H9 (cell line): ENCODE results near the gene UQCRC1. TPM values are rescaled to one million over a fixed set of nuclear protein-coding genes. Genes with fewer than 3 reads are reported as not detected.

Experiments
- DNase-seq: peaks from one replicate; pipeline ENCODE4 v3.0.0-alpha.2; 2017
- H2AFZ ChIP-seq: one replicate; pipeline ENCODE4 v1.6.1; 2013; ENCODE audit warnings: mild to moderate bottlenecking, low read length, control low read depth, moderate library complexity
- H2AK5ac ChIP-seq: 2 replicates; pipeline ENCODE4 v1.6.1; 2013; ENCODE audit warnings: low read length, control low read depth, mixed read lengths; ENCODE audit not compliant: insufficient read length
- H2BK120ac ChIP-seq: one replicate; pipeline ENCODE4 v1.6.1; 2013; ENCODE audit warnings: low read depth, mild to moderate bottlenecking, low read length, control low read depth, inconsistent platforms; ENCODE audit not compliant: poor library complexity, severe bottlenecking
- H2BK12ac ChIP-seq: 2 replicates; pipeline ENCODE4 v1.6.1; 2013; ENCODE audit warnings: low read length, control low read depth, mixed read lengths, low read depth; ENCODE audit not compliant: insufficient read length
- H2BK15ac ChIP-seq: 2 replicates; pipeline ENCODE4 v1.6.1; 2013; ENCODE audit warnings: low read depth, low read length, control low read depth
- H2BK20ac ChIP-seq: one replicate; pipeline ENCODE4 v1.6.1; 2013; ENCODE audit warnings: low read depth, mild to moderate bottlenecking, low read length, control low read depth, inconsistent platforms; ENCODE audit not compliant: poor library complexity, severe bottlenecking
- H2BK5ac ChIP-seq: 2 replicates; pipeline ENCODE4 v1.6.1; 2013; ENCODE audit warnings: low read length, control low read depth, mixed read lengths; ENCODE audit not compliant: insufficient read length
- H3K14ac ChIP-seq: 2 replicates; pipeline ENCODE4 v1.6.1; 2013; ENCODE audit warnings: low read length, control low read depth; ENCODE audit not compliant: insufficient read depth
- H3K18ac ChIP-seq: 2 replicates; pipeline ENCODE4 v1.6.1; 2013; ENCODE audit warnings: low read depth, mild to moderate bottlenecking, mixed read lengths, low read length, control low read depth; ENCODE audit not compliant: insufficient read length
- H3K23ac ChIP-seq: 2 replicates; pipeline ENCODE4 v1.6.1; 2013; ENCODE audit warnings: low read length, control low read depth, mixed read lengths, low read depth; ENCODE audit not compliant: insufficient read length
- H3K23me2 ChIP-seq: 2 replicates; pipeline ENCODE4 v1.6.1; 2013; ENCODE audit warnings: low read depth, mild to moderate bottlenecking, mixed read lengths, low read length, control low read depth; ENCODE audit not compliant: insufficient read length, poor library complexity, severe bottlenecking
- H3K27ac ChIP-seq: 2 replicates; pipeline ENCODE4 v1.5.1; 2013; ENCODE audit warnings: low read length, control low read depth, mixed read lengths, low read depth; ENCODE audit not compliant: insufficient read length
- H3K27me3 ChIP-seq: 2 replicates; pipeline ENCODE4 v1.6.1; 2013; ENCODE audit warnings: low read length, control low read depth, inconsistent platforms; ENCODE audit not compliant: insufficient read depth
- H3K4ac ChIP-seq: 2 replicates; pipeline ENCODE4 v1.6.1; 2013; ENCODE audit warnings: low read depth, mild to moderate bottlenecking, control low read depth, inconsistent platforms, low read length, moderate library complexity
- H3K4me1 ChIP-seq: 2 replicates; pipeline ENCODE4 v1.6.1; 2013; ENCODE audit warnings: low read length, control low read depth, inconsistent platforms; ENCODE audit not compliant: insufficient read depth
- H3K4me2 ChIP-seq: 2 replicates; pipeline ENCODE4 v1.6.1; 2013; ENCODE audit warnings: low read length, control low read depth, mixed read lengths; ENCODE audit not compliant: insufficient read length, insufficient read depth
- H3K56ac ChIP-seq: 2 replicates; pipeline ENCODE4 v1.6.1; 2013; ENCODE audit warnings: low read depth, mild to moderate bottlenecking, mixed read lengths, low read length, control low read depth; ENCODE audit not compliant: insufficient read length
- H3K79me1 ChIP-seq: 2 replicates; pipeline ENCODE4 v1.6.1; 2013; ENCODE audit warnings: low read depth, mild to moderate bottlenecking, moderate library complexity, low read length, control low read depth, inconsistent platforms; ENCODE audit not compliant: insufficient read depth, poor library complexity, severe bottlenecking
- H3K79me2 ChIP-seq: 2 replicates; pipeline ENCODE4 v1.6.1; 2013; ENCODE audit warnings: low read length, control low read depth, inconsistent platforms; ENCODE audit not compliant: insufficient read depth
- H3K9ac ChIP-seq: 2 replicates; pipeline ENCODE4 v1.6.1; 2013; ENCODE audit warnings: low read length, control low read depth, mixed read lengths; ENCODE audit not compliant: insufficient read length; ENCODE audit errors: extremely low read depth
- H3K9me3 ChIP-seq: one replicate; pipeline ENCODE4 v1.6.1; 2013; ENCODE audit warnings: low read depth, low read length, inconsistent platforms; ENCODE audit not compliant: control insufficient read depth
- H3T11ph ChIP-seq: one replicate; pipeline ENCODE4 v1.6.1; 2013; ENCODE audit warnings: mild to moderate bottlenecking, low read length, control low read depth, inconsistent platforms
- H4K20me1 ChIP-seq: one replicate; pipeline ENCODE4 v1.6.1; 2013; ENCODE audit not compliant: control insufficient read depth, insufficient read length, insufficient read depth
- H4K5ac ChIP-seq: 2 replicates; pipeline ENCODE4 v1.6.1; 2013; ENCODE audit warnings: low read depth, mild to moderate bottlenecking, mixed read lengths, low read length, control low read depth; ENCODE audit not compliant: insufficient read length
- H4K8ac ChIP-seq: replicated peaks from 2 replicates; pipeline ENCODE4 v1.6.1; 2013; ENCODE audit warnings: low read length, control low read depth, mixed read lengths, low read depth; ENCODE audit not compliant: insufficient read length
- H4K91ac ChIP-seq: 2 replicates; pipeline ENCODE4 v1.6.1; 2013; ENCODE audit warnings: low read depth, mild to moderate bottlenecking, moderate library complexity, mixed read lengths, low read length, control low read depth; ENCODE audit not compliant: insufficient read length
- H3K27ac Mint-ChIP-seq, 3 experiments: 2 replicates in 2 of 3; 3 replicates in 1 of 3; pipeline ENCODE4 v1.8.0; 2020 to 2021; ENCODE audit warnings: mixed read lengths in 3 of 3, mild to moderate bottlenecking in 1 of 3, moderate library complexity in 1 of 3
- H3K27me3 Mint-ChIP-seq: 2 replicates; pipeline ENCODE4 v1.8.0; 2021; ENCODE audit warnings: low read depth, mild to moderate bottlenecking, moderate library complexity, mixed read lengths
- H3K36me3 Mint-ChIP-seq, 3 experiments: 2 replicates in 2 of 3; 3 replicates in 1 of 3; pipeline ENCODE4 v1.8.0; 2020 to 2021; ENCODE audit warnings: low read depth in 3 of 3, mixed read lengths in 3 of 3; ENCODE audit not compliant: insufficient read depth in 1 of 3
- H3K4me1 Mint-ChIP-seq, 2 experiments: 2 replicates each; pipeline ENCODE4 v1.8.0; 2020; ENCODE audit warnings: mixed read lengths in 2 of 2
- H3K4me3 Mint-ChIP-seq, 2 experiments: 2 replicates in 1 of 2; 3 replicates in 1 of 2; pipeline ENCODE4 v1.8.0; 2020 to 2021; ENCODE audit warnings: mild to moderate bottlenecking in 2 of 2, mixed read lengths in 2 of 2, moderate library complexity in 1 of 2
- H3K9me3 Mint-ChIP-seq, 2 experiments: 2 replicates in 1 of 2; 3 replicates in 1 of 2; pipeline ENCODE4 v1.8.0; 2020; ENCODE audit warnings: mild to moderate bottlenecking in 2 of 2, mixed read lengths in 2 of 2, moderate library complexity in 1 of 2
- CTCF ChIP-seq: fragments of 200-600 bp; sonication (generic); conservative IDR thresholded peaks from 3 replicates; pipeline ENCODE4 v1.8.0; 2021; ENCODE audit warnings: antibody characterized with exemption, mild to moderate bottlenecking
- WGBS: extraction: QIAGEN DNeasy Blood & Tissue Kit; methylation state at CpG from one replicate; pipeline ENCODE4 v1.1.7; 2013; ENCODE audit warnings: missing lambda C conversion rate, low lambda C conversion rate, mixed read lengths; ENCODE audit not compliant: insufficient read length; ENCODE audit errors: extremely low coverage; 5-methylcytosine and 5-hydroxymethylcytosine counted together
- total RNA-seq: library from RNA; stranded (reverse); gene quantifications from 2 replicates; pipeline ENCODE4 v1.2.1, GENCODE V29; 2021

Gene UQCRC1
- total RNA-seq, 1 experiment from 2014 or later = 285 TPM

- Histone ChIP-seq H2BK15ac (no peak overlapping the region), H3K18ac (no peak overlapping the region), H2BK120ac (no peak overlapping the region), H2AK5ac (no peak overlapping the region), H3K23ac (no peak overlapping the region), H3K14ac (no peak overlapping the region), H4K5ac (no peak overlapping the region), H3K4ac (no peak overlapping the region), H3K79me1 (no peaks in the 10 kb centered on the region), H4K8ac (no peak overlapping the region), H3K4me2 (no peak overlapping the region), H2BK20ac (no peak overlapping the region), H2AFZ (no peak overlapping the region), H3K27me3 (no peaks in the 10 kb centered on the region), H2BK5ac (no peak overlapping the region), H4K91ac (no peak overlapping the region), H3K79me2 (no peaks in the 10 kb centered on the region), H3K4me1 (no peaks in the 10 kb centered on the region), H3K9ac (no peak overlapping the region), H3T11ph (no peak overlapping the region), H3K23me2 (no peaks in the 10 kb centered on the region), H4K20me1 (no peaks in the 10 kb centered on the region), H3K27ac (no peak overlapping the region), H3K56ac (no peak overlapping the region), H3K9me3 (no peaks in the 10 kb centered on the region), H2BK12ac (no peak overlapping the region)
- WGBS = no CpG with 5 or more reads among the region's 10 CpGs
- H3K9me3 Mint-ChIP-seq = no peaks in the 10 kb centered on the region
- TF ChIP-seq CTCF = no peak
- H3K4me1 Mint-ChIP-seq = no peaks in the 10 kb centered on the region
- H3K27me3 Mint-ChIP-seq = no peaks in the 10 kb centered on the region
- H3K4me3 Mint-ChIP-seq = no peak overlapping the region
- peak overlapping the region in 1 of 3 experiments; percentile 55; a peak in 3 of 7 replicates for H3K27ac Mint-ChIP-seq
- no peak for DNase-seq
- peaks cover 0 to 26% (median 0%) of the 10 kb centered on the region in 3 experiments; a peak in 5 of 7 replicates for H3K36me3 Mint-ChIP-seq
Observed at GRCh38 chr3:48573973-48574585, 35.4 kb downstream of the UQCRC1 start.
